Smooth muscle cell (in vitro differentiated cells): ENCODE data around the gene CCDC141. TPM values are rescaled to one million over a fixed set of nuclear protein-coding genes. Genes with fewer than 3 reads are reported as not detected.
"Not testable (repeated sequence)": the region's sequence is repeated elsewhere in the genome, so short reads cannot be mapped to it uniquely, and the experiment has no call there.

Source experiments
- DNase-seq: peaks from one replicate; lab custom pipeline; 2025; ENCODE audit not compliant: unreplicated experiment; lab: John Stamatoyannopoulos, UW
- H2AFZ ChIP-seq: fragments of 200-600 bp; sonication (generic); 2 replicates; pipeline ENCODE4 v1.6.0; 2016; ENCODE audit warnings: antibody characterized with exemption, low read depth, mild to moderate bottlenecking
- H3F3A ChIP-seq: fragments of 200-600 bp; sonication (generic); 2 replicates; pipeline ENCODE4 v1.6.0; 2017; ENCODE audit warnings: antibody characterized with exemption, low read depth
- H3K27ac ChIP-seq: fragments of 200-600 bp; sonication (generic); 2 replicates; pipeline ENCODE4 v1.5.1; 2016; ENCODE audit warnings: low read depth, mild to moderate bottlenecking
- H3K27me3 ChIP-seq: fragments of 200-600 bp; sonication (generic); 2 replicates; pipeline ENCODE4 v1.6.1; 2016; ENCODE audit warnings: low read depth, mild to moderate bottlenecking
- H3K36me3 ChIP-seq: fragments of 200-600 bp; sonication (generic); 2 replicates; pipeline ENCODE4 v1.5.1; 2016; ENCODE audit warnings: low read depth
- H3K4me1 ChIP-seq: fragments of 200-600 bp; sonication (generic); 2 replicates; pipeline ENCODE4 v1.5.1; 2016; ENCODE audit warnings: low read depth
- H3K4me2 ChIP-seq: fragments of 200-600 bp; sonication (generic); 2 replicates; pipeline ENCODE4 v1.6.0; 2016; ENCODE audit warnings: mild to moderate bottlenecking
- H3K4me3 ChIP-seq: fragments of 200-600 bp; sonication (generic); 2 replicates; pipeline ENCODE4 v1.5.1; 2016; ENCODE audit warnings: mild to moderate bottlenecking
- H3K79me2 ChIP-seq: fragments of 200-600 bp; sonication (generic); 2 replicates; pipeline ENCODE4 v1.6.0; 2016; ENCODE audit warnings: low read depth, mild to moderate bottlenecking
- H3K9ac ChIP-seq: fragments of 200-600 bp; sonication (generic); 2 replicates; pipeline ENCODE4 v1.6.0; 2016; ENCODE audit warnings: low read depth
- H3K9me3 ChIP-seq: fragments of 200-600 bp; sonication (generic); replicated peaks from 2 replicates; pipeline ENCODE4 v1.5.1; 2016; ENCODE audit warnings: low read depth
- H4K20me1 ChIP-seq: fragments of 200-600 bp; sonication (generic); 2 replicates; pipeline ENCODE4 v1.6.0; 2016; ENCODE audit warnings: low read depth
- WGBS: methylation state at CpG from one replicate; pipeline ENCODE4 v1.1.7; 2016; ENCODE audit warnings: low lambda C conversion rate; 5-methylcytosine and 5-hydroxymethylcytosine counted together
- polyA plus RNA-seq: library from polyadenylated mRNA; unstranded; fragments of >200 nt; fragmentation: Nextera tagmentation; extraction: Ambion mirVana; gene quantifications from 2 replicates; pipeline ENCODE4 v1.2.1, GENCODE V29; 2016
- total RNA-seq: library from RNA; depleted of rRNA; stranded (reverse); fragments of >200 nt; gene quantifications from 2 replicates; pipeline ENCODE4 v1.2.3, GENCODE V29; 2014
- TF ChIP-seq, protein P1 (sequence below): fragments of 200-600 bp; sonication (generic); IDR thresholded peaks from 2 replicates; pipeline ENCODE4 v1.5.1; 2017; ENCODE audit warnings: borderline replicate concordance, mild to moderate bottlenecking, antibody characterized with exemption; ENCODE audit not compliant: insufficient read depth, poor library complexity, severe bottlenecking

The CCDC141 gene
- total and polyA plus RNA-seq, 2 experiments from 2014 or later: 0.03 to 0.76 TPM

DNA sequence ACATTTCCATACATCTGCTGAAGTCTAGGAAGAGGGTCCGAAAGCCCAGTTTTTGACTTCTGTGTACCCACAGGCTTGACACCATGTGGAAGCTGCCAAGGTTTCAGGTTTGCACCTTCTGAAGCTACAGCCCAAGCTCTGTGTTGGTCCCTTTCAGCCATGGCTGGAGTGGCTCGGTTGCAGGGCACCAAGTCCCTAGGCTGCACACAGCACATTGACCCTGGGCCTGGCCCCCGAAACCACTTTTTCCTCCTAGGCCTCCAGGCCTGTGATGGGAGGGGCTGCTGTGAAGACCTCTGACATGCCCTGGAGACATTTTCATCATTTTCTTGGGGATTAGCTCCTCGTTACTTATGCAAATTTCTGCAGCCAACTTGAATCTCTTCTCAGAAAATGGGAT, 55.7 kb downstream of the CCDC141 start:
- no peak for DNase-seq
- TF ChIP-seq, protein P1, sequence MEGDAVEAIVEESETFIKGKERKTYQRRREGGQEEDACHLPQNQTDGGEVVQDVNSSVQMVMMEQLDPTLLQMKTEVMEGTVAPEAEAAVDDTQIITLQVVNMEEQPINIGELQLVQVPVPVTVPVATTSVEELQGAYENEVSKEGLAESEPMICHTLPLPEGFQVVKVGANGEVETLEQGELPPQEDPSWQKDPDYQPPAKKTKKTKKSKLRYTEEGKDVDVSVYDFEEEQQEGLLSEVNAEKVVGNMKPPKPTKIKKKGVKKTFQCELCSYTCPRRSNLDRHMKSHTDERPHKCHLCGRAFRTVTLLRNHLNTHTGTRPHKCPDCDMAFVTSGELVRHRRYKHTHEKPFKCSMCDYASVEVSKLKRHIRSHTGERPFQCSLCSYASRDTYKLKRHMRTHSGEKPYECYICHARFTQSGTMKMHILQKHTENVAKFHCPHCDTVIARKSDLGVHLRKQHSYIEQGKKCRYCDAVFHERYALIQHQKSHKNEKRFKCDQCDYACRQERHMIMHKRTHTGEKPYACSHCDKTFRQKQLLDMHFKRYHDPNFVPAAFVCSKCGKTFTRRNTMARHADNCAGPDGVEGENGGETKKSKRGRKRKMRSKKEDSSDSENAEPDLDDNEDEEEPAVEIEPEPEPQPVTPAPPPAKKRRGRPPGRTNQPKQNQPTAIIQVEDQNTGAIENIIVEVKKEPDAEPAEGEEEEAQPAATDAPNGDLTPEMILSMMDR: no peak
- 60% methylated on average over 4 of the region's 4 CpGs for WGBS
- H3K36me3 ChIP-seq: no peaks in the 10 kb centered on the region
- no peak overlapping the region for H3K9ac ChIP-seq
- H3K4me3 ChIP-seq: no peak overlapping the region
- H3K79me2 ChIP-seq: no peaks in the 10 kb centered on the region
- no peak overlapping the region for H3K4me2 ChIP-seq
- no peak overlapping the region for H3K27ac ChIP-seq
- no peaks in the 10 kb centered on the region for H3K27me3 ChIP-seq
- no peak overlapping the region for H2AFZ ChIP-seq
- H4K20me1 ChIP-seq: no peaks in the 10 kb centered on the region
- no peaks in the 10 kb centered on the region for H3F3A ChIP-seq
- no peaks in the 10 kb centered on the region for H3K9me3 ChIP-seq
- H3K4me1 ChIP-seq: no peaks in the 10 kb centered on the region

DNA sequence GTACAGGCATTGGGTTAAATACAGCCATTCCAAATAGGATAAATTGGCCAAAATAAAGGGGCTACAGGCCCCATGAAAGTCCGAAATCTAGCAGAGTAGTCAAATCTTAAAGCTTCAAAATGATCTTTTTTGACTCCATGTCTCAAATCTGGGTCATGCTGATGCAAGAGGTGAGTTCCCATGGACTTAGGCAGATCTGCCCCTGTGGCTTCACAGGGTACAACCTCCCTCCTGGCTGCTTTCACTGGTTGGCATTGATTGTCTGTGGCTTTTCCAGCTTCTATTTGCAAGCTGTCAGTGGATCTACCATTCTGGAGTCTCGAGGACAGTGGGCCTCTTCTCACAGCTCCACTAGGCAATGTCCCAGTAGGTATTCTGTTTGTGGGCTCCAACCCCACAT, 56.1 kb downstream of the CCDC141 start:
- no peak overlapping the region for H3K4me2 ChIP-seq
- no peak overlapping the region for H3K9ac ChIP-seq
- H3K9me3 ChIP-seq: no peaks in the 10 kb centered on the region
- no peaks in the 10 kb centered on the region for H3K79me2 ChIP-seq
- no peaks in the 10 kb centered on the region for H3K27me3 ChIP-seq
- H3K4me3 ChIP-seq: no peak overlapping the region
- no peaks in the 10 kb centered on the region for H3K4me1 ChIP-seq
- no peak for DNase-seq
- no peaks in the 10 kb centered on the region for H3F3A ChIP-seq
- H2AFZ ChIP-seq: no peak overlapping the region
- no peaks in the 10 kb centered on the region for H3K36me3 ChIP-seq
- TF ChIP-seq, protein P1: no peak
- H4K20me1 ChIP-seq: no peaks in the 10 kb centered on the region
- WGBS: 94% methylated on average over 2 of the region's 2 CpGs
- H3K27ac ChIP-seq: no peak overlapping the region

DNA sequence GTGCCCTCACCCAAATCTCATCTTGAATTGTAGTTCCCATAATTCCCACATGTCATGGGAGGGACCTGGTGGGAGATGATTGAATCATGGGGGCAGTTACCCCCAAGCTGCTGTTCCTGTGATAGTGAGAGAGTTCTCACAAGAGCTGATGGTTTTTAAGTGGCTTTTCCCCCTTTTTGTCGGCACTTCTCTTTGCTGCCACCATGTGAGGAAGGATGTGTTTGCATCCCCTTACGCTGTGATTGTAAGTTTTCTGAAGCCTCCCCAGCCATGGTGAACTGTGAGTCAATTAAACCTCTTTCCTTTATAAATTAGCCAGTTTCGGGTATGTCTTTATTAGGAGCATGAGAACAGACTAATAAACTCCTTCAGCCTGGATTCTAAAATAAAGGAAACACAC, 57.2 kb downstream of the CCDC141 start:
- WGBS: 76% methylated on average over 3 of the region's 3 CpGs
- H3K27ac ChIP-seq, DNase-seq, H4K20me1 ChIP-seq, H3K4me3 ChIP-seq, H3K79me2 ChIP-seq, H3K4me2 ChIP-seq, H3K9me3 ChIP-seq, H3K36me3 ChIP-seq, H2AFZ ChIP-seq, H3F3A ChIP-seq, H3K4me1 ChIP-seq, H3K27me3 ChIP-seq, H3K9ac ChIP-seq: not testable (repeated sequence)

DNA sequence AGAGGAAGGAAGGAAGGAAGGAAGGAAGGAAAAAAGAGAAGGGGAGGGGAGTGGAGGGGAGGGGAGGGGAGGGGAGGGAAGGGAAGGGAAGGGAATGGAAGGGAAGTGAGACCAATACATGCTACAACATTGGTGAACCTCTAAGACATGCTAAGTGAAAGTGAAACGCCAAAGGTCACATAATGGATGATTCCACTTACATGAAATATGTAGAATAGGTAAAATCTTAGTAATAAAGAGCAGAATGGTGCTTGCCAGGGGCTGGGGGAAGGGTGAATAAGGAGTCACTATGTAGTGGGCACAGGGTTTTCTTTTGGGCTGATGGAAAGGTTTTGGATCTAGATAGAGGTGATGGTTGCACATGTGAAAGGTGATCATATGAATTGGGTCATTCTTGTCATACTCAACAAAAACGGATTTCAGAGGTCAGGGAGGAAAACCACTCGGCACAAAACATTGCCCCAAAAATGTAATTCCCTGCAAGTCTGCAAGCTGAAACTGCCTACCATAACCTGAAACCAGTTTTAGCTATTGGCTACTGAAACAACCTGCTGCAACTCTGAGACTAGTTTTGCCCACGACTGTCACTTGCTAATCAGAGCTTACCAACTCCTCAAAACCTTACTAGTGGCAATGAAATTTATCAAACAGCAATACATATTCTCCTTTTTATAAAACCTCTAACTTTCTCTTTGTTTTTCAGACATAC, 59.2 kb downstream of the CCDC141 start:
- TF ChIP-seq, protein P1: no peak
- no peaks in the 10 kb centered on the region for H3K4me1 ChIP-seq
- WGBS: 90% methylated on average over 4 of the region's 4 CpGs

DNA sequence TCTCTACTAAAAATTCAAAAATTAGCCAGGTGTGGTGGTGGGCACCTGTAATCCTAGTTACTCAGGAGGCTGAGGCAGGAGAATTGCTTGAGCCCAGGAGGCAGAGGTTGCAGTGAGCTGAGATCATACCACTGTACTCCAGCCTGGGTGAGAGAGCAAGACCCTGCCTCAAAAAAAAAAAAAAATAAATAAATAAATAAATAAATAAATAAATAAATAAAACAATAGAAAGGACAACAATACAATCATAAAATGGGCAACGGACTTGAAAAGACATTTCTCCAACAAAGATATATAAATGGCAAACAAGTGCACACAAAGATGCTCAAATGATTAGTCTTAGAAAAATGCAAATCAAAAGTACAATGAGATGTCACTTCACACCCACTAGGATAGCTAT, 60.5 kb downstream of the CCDC141 start:
- not testable (repeated sequence) for H3F3A ChIP-seq, H3K4me1 ChIP-seq, H3K36me3 ChIP-seq, H3K4me2 ChIP-seq, H3K9me3 ChIP-seq, H4K20me1 ChIP-seq, H2AFZ ChIP-seq, H3K27me3 ChIP-seq, H3K79me2 ChIP-seq, H3K4me3 ChIP-seq, H3K27ac ChIP-seq, DNase-seq, H3K9ac ChIP-seq
- 96% methylated on average over 1 of the region's 1 CpG for whole genome bisulfite sequencing

More for the DNA sequence above, 59.2 kb downstream of the CCDC141 start:
- no peaks in the 10 kb centered on the region for H4K20me1 ChIP-seq
- no peaks in the 10 kb centered on the region for H3K27me3 ChIP-seq
- H3K9me3 ChIP-seq: no peaks in the 10 kb centered on the region
- H3K27ac ChIP-seq: no peak overlapping the region
- H3K4me2 ChIP-seq: no peak overlapping the region
- H3F3A ChIP-seq: no peaks in the 10 kb centered on the region
- no peak for DNase-seq
- H3K9ac ChIP-seq: no peak overlapping the region
- H3K4me3 ChIP-seq: no peak overlapping the region
- no peaks in the 10 kb centered on the region for H3K79me2 ChIP-seq
- no peaks in the 10 kb centered on the region for H3K36me3 ChIP-seq
- no peak overlapping the region for H2AFZ ChIP-seq

DNA sequence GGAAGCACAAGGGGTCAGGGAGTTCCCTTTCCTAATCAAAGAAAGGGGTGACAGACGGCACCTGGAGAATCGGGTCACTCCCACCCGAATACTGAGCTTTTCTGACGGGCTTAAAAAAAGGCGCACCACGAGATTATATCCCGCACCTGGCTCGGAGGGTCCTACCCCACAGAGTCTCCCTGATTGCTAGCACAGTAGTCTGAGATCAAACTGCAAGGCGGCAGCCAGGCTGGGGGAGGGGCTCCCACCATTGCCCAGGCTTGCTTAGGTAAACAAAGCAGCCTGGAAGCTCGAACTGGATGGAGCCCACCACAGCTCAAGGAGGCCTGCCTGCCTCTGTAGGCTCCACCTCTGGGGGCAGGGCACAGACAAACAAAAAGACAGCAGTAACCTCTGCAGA, 67.3 kb downstream of the CCDC141 start:
- H3K27ac ChIP-seq, H3K4me1 ChIP-seq, H3K36me3 ChIP-seq, H4K20me1 ChIP-seq, H3K9ac ChIP-seq, H3K27me3 ChIP-seq, H3K4me3 ChIP-seq, H3K4me2 ChIP-seq, H2AFZ ChIP-seq, DNase-seq, H3K9me3 ChIP-seq, H3F3A ChIP-seq, H3K79me2 ChIP-seq: not testable (repeated sequence)
- 85% methylated on average over 10 of the region's 10 CpGs for WGBS
